Panc1 (cell line): ENCODE data around the gene PDE9A. TPM values are rescaled to one million over a fixed set of nuclear protein-coding genes. Genes with fewer than 3 reads are reported as not detected.

Experiments
- ATAC-seq: fragments of 200-7000 bp; cut with Tn5 transposase; 2 replicates; pipeline ENCODE4 v1.9.1; 2020; ENCODE audit warnings: mild to moderate bottlenecking, moderate library complexity
- BruUV-seq: library from RNA; stranded (reverse); fragments of 400-500 nt; replicated peaks from 2 replicates; lab custom pipeline; 2021; lab: Mats Ljungman, UMichigan
- CTCF ChIA-PET: fragments of 300-600 bp; sonication (Branson Sonifier 250); formaldehyde crosslinking; loops from one replicate; lab custom pipeline; 2022; ENCODE audit warnings: antibody characterized with exemption; lab: Charles Lee
- POLR2A ChIA-PET: fragments of 300-600 bp; sonication (Branson Sonifier 250); formaldehyde crosslinking; loops from one replicate; lab custom pipeline; 2022; ENCODE audit warnings: antibody characterized with exemption; lab: Charles Lee
- DNase-seq: peaks from one replicate; pipeline ENCODE4 v3.0.0-alpha.2; 2010; ENCODE audit warnings: low read depth, low spot score
- H3K27ac ChIP-seq: 2 replicates; pipeline ENCODE4 v1.5.1; 2011; ENCODE audit warnings: mild to moderate bottlenecking, low read length, inconsistent platforms
- H3K27me3 ChIP-seq: fragments of 200-500 bp; sonication (Bioruptor generic); 2 replicates; pipeline ENCODE4 v1.6.0; 2014; ENCODE audit warnings: low read length, inconsistent platforms; ENCODE audit not compliant: control insufficient read depth, insufficient read depth
- H3K36me3 ChIP-seq: fragments of 200-500 bp; sonication (Bioruptor generic); 2 replicates; pipeline ENCODE4 v1.5.1; 2014; ENCODE audit warnings: inconsistent platforms, mild to moderate bottlenecking, low read length, moderate library complexity; ENCODE audit not compliant: control insufficient read depth, insufficient read depth
- H3K4me1 ChIP-seq: 2 replicates; pipeline ENCODE4 v1.5.1; 2011; ENCODE audit warnings: inconsistent platforms, mild to moderate bottlenecking, low read length, moderate library complexity; ENCODE audit not compliant: control insufficient read depth, insufficient read depth
- H3K4me3 ChIP-seq, 2 experiments: 2 replicates each; pipeline ENCODE4 v1.5.1; 2011 to 2012; ENCODE audit warnings: low read depth in 2 of 2, low read length in 2 of 2, mild to moderate bottlenecking in 2 of 2, inconsistent platforms in 1 of 2, moderate library complexity in 1 of 2
- H3K9me3 ChIP-seq: fragments of 200-500 bp; sonication (Bioruptor generic); 2 replicates; pipeline ENCODE4 v1.5.1; 2014; ENCODE audit warnings: low read depth, mild to moderate bottlenecking, inconsistent platforms, low read length, moderate library complexity; ENCODE audit not compliant: control insufficient read depth, insufficient read depth
- CTCF ChIP-seq: fragments of 450-650 bp; IDR thresholded peaks from 2 replicates; pipeline ENCODE4 v1.5.1; 2017; ENCODE audit warnings: mild to moderate bottlenecking
- POLR2AphosphoS5 ChIP-seq: IDR thresholded peaks from 2 replicates; pipeline ENCODE4 v1.6.1; 2012; ENCODE audit warnings: mild to moderate bottlenecking, low read depth, low read length, moderate library complexity
- REST ChIP-seq, 2 experiments: IDR thresholded peaks; 2 replicates each; pipeline ENCODE4 v1.6.1; 2011 to 2012; ENCODE audit warnings: low read depth in 2 of 2, control low read depth in 1 of 2, low read length in 1 of 2, mild to moderate bottlenecking in 1 of 2, moderate library complexity in 1 of 2; ENCODE audit not compliant: insufficient read depth in 1 of 2
- SIN3A ChIP-seq: IDR thresholded peaks from 2 replicates; pipeline ENCODE4 v1.6.1; 2012; ENCODE audit warnings: low read depth, mild to moderate bottlenecking, low read length, moderate library complexity, borderline replicate concordance; ENCODE audit not compliant: insufficient read depth
- TCF7L2 ChIP-seq: IDR thresholded peaks from 2 replicates; pipeline ENCODE4 v1.6.1; 2011; ENCODE audit warnings: mild to moderate bottlenecking, low read depth, low read length, inconsistent platforms
- in situ Hi-C: cut with HindIII; loops from 2 replicates; pipeline ENCODE4 v1.10.0; 2016; ENCODE audit warnings: low sequenced_read_pairs, low pct_unique_long_range_greater_than_20kb
- intact Hi-C: fragments of 100-400 bp; cut with micrococcal nuclease; formaldehyde crosslinking; loops from one replicate; pipeline ENCODE4 v1.10.0; 2022; ENCODE audit not compliant: unreplicated experiment
- total RNA-seq: library from RNA; stranded (reverse); gene quantifications from one replicate; pipeline ENCODE4 v1.2.1, GENCODE V29; 2021; ENCODE audit not compliant: unreplicated experiment

PDE9A gene
- total RNA-seq, 1 experiment from 2014 or later, result 0.72 TPM

- no peaks in the 10 kb centered on the region for H3K27me3 ChIP-seq
- H3K4me1 ChIP-seq, result no peaks in the 10 kb centered on the region
- BruUV-seq, result no TSS peak
- CTCF ChIA-PET, result no interaction called here
- DNase-seq (no peak), ATAC-seq (no peak)
- no peaks in the 10 kb centered on the region for H3K36me3 ChIP-seq
- no peak overlapping the region for H3K27ac ChIP-seq
- TF ChIP-seq REST (IDR thresholded peaks at IDR 0.05; ENCODE audit: insufficient read depth in 1 of 2, low read depth in 2 of 2, low read length in 1 of 2) (no peak), TCF7L2 (no peak), POLR2AphosphoS5 (no peak), CTCF (no peak), SIN3A (no peak)
- in situ Hi-C loops, result no loop called here
- no peaks in the 10 kb centered on the region for H3K9me3 ChIP-seq
- intact Hi-C loops, result no loop called here
- POLR2A ChIA-PET, result no interaction called here
- no peak overlapping the region for H3K4me3 ChIP-seq
Measured at GRCh38 chr21:42639646-42640152, 13.7 kb upstream of the PDE9A start.

GRCh38 chr21:42640486-42640885 is 12.9 kb upstream of the PDE9A start:
- BruUV-seq, result no TSS peak
- Histone ChIP-seq H3K9me3 (no peaks in the 10 kb centered on the region), H3K4me3 (no peak overlapping the region), H3K4me1 (no peaks in the 10 kb centered on the region), H3K36me3 (no peaks in the 10 kb centered on the region), H3K27ac (no peak overlapping the region), H3K27me3 (no peaks in the 10 kb centered on the region)
- POLR2A ChIA-PET, result no interaction called here
- CTCF ChIA-PET, result no interaction called here
- ATAC-seq (no peak), DNase-seq (no peak)
- intact Hi-C loops, result no loop called here
- no peak for TF ChIP-seq SIN3A
- in situ Hi-C loops, result no loop called here

- DNase-seq (no peak), ATAC-seq (no peak)
- Histone ChIP-seq H3K27me3 (no peaks in the 10 kb centered on the region), H3K9me3 (no peaks in the 10 kb centered on the region), H3K36me3 (no peaks in the 10 kb centered on the region), H3K4me3 (no peak overlapping the region), H3K4me1 (no peaks in the 10 kb centered on the region), H3K27ac (no peak overlapping the region)
- no peak for TF ChIP-seq TCF7L2
- TF ChIP-seq CTCF, result no peak
- TF ChIP-seq REST (IDR thresholded peaks at IDR 0.05; ENCODE audit: insufficient read depth in 1 of 2, low read depth in 2 of 2, low read length in 1 of 2), result no peak
- no peak for TF ChIP-seq POLR2AphosphoS5
- TF ChIP-seq SIN3A, result no peak
- ChIA-PET CTCF (no interaction called here), POLR2A (no interaction called here)
- intact Hi-C loops (no loop called here), in situ Hi-C loops (no loop called here)
- no TSS peak for BruUV-seq
Measured at GRCh38 chr21:42641311-42642218, 11.9 kb upstream of the PDE9A start.
